Measurements from ENCODE around the gene NAT8.

DNA sequence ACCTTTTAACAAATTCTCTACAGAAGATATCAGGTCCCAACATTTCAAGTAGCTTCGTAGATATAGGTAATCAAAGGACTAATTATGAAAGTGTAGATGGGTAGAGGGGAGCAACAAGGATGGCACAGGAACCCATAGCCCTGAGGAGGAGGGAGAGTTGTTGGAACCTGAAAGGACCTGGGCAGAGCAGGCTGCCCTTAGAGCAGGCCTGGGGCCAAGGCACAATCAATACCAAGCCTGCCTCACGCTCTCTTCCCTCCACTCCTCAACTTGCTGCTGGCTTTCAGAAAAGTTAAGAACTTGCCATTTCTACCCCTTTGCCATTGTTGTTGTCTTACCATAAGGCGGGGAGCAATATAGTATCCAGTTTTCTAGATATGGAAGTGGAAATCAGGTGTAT lies 10.1 kb upstream of the NAT8 start:
- TF ChIP-seq CTCF (IDR thresholded peaks at IDR 0.05): no peak
- no peak for TF ChIP-seq POLR2A (IDR thresholded peaks at IDR 0.05)
